ENCODE data around the gene RBP3.

- TF ChIP-seq GATA2 (IDR thresholded peaks at IDR 0.05; ENCODE audit: low read depth, low read length) (peak; percentile 78), GATA3 (IDR thresholded peaks at IDR 0.05; ENCODE audit: low read depth, low read length) (peak; percentile 54; the same call in 1 of the 2 replicates)
Measured at GRCh38 chr10:47378606-47379444, 30.7 kb downstream of the RBP3 start.
